Stomach (tissue), 4 donors: ENCODE measurements around the gene TPRN.

ENCODE experiments used
- CTCF ChIP-seq, 7 experiments: fragments of 450-650 bp in 4 of 7; fragments of 200-600 bp in 3 of 7; sonication (generic) in 3 of 7; IDR thresholded peaks; one replicate each; pipeline ENCODE4 v1.5.1; 2016 to 2019; ENCODE audit warnings: antibody characterized with exemption in 7 of 7, control low read depth in 2 of 7, mild to moderate bottlenecking in 1 of 7
- POLR2A ChIP-seq, 4 donors: fragments of 450-650 bp; IDR thresholded peaks; one replicate each; pipeline ENCODE4 v1.6.1; 2016; ENCODE audit warnings: antibody characterized with exemption in 4 of 4, control low read depth in 2 of 4, mild to moderate bottlenecking in 1 of 4, moderate library complexity in 1 of 4

DNA sequence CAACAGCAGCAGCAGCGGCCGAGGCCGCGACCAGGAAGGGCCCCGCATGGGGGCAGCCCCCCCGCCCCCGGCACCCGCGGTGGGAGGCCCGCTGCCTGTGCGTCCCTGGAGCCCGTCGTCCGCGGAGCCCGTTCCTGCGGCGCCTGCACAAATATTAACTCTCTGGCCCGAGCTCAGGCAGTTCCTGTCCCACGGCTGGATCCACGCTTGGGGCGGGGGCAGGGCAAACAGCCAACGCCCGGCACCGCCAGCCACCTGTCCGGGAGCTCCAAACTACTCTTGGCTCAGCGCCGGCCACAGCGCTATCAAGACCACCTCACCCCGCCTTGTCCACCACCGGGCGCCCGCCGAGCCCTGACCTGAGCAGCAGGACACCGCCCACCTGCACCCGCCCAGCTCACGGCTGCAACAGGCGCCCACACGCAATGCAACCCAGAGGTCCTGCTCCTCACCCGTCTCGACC lies 30.6 kb downstream of the TPRN start, which contains the start of gene LRRC26:
- TF ChIP-seq CTCF (IDR thresholded peaks at IDR 0.05) (no peak), POLR2A (IDR thresholded peaks at IDR 0.05) (no peak)
